Liver (tissue), 9 donors: Measurements from ENCODE around the gene ZNF579. TPM values are rescaled to one million over a fixed set of nuclear protein-coding genes. Genes with fewer than 3 reads are reported as not detected.

Experiments
- DNase-seq: peaks from one replicate; pipeline ENCODE4 v3.0.0-alpha.2; 2017; ENCODE audit warnings: low spot score
- H3K27ac ChIP-seq, 2 donors: one replicate each; pipeline ENCODE4 v1.7.0; 2013; ENCODE audit warnings: inconsistent platforms in 2 of 2, low read length in 2 of 2, control low read depth in 1 of 2, low read depth in 1 of 2, mild to moderate bottlenecking in 1 of 2
- H3K27me3 ChIP-seq, 4 donors: one replicate each; pipeline versions ENCODE4 v1.6.1 to v1.7.0; 2013; ENCODE audit warnings: low read length in 3 of 4, inconsistent platforms in 1 of 4, mild to moderate bottlenecking in 1 of 4, moderate library complexity in 1 of 4; ENCODE audit not compliant: control insufficient read depth in 4 of 4, insufficient read depth in 4 of 4
- H3K36me3 ChIP-seq, 4 donors: one replicate each; pipeline versions ENCODE4 v1.6.1 to v1.7.0; 2013; ENCODE audit warnings: low read length in 3 of 4, mild to moderate bottlenecking in 3 of 4, low read depth in 1 of 4, moderate library complexity in 1 of 4; ENCODE audit not compliant: control insufficient read depth in 4 of 4, insufficient read depth in 3 of 4
- H3K4me1 ChIP-seq, 4 donors: one replicate each; pipeline versions ENCODE4 v1.6.1 to v1.7.0; 2013; ENCODE audit warnings: low read length in 3 of 4, mild to moderate bottlenecking in 3 of 4, moderate library complexity in 1 of 4; ENCODE audit not compliant: control insufficient read depth in 4 of 4, insufficient read depth in 4 of 4
- H3K4me3 ChIP-seq, 3 donors: one replicate each; pipeline versions ENCODE4 v1.6.1 to v1.7.0; 2013; ENCODE audit warnings: low read length in 3 of 3, control low read depth in 1 of 3, low read depth in 1 of 3, mild to moderate bottlenecking in 1 of 3
- H3K9ac ChIP-seq, 2 donors: one replicate each; pipeline ENCODE4 v1.7.0; 2013; ENCODE audit warnings: low read length in 2 of 2, mild to moderate bottlenecking in 2 of 2, moderate library complexity in 2 of 2, control low read depth in 1 of 2, low read depth in 1 of 2
- H3K9me3 ChIP-seq, 4 donors: one replicate each; pipeline versions ENCODE4 v1.6.1 to v1.7.0; 2013; ENCODE audit warnings: low read length in 3 of 4; ENCODE audit not compliant: control insufficient read depth in 4 of 4
- CTCF ChIP-seq: fragments of 150-350 bp; IDR thresholded peaks from 2 replicates; pipeline ENCODE4 v1.5.1; 2017; ENCODE audit warnings: improper control_type of control experiment, low read depth, low read length; ENCODE audit not compliant: missing input control
- EGR1 ChIP-seq, 2 donors: IDR thresholded peaks; 2 replicates each; pipeline ENCODE4 v1.6.1; 2016 to 2018; ENCODE audit warnings: antibody characterized with exemption in 2 of 2, low read depth in 2 of 2
- FOXA1 ChIP-seq: IDR thresholded peaks from 2 replicates; pipeline ENCODE4 v1.6.1; 2016; ENCODE audit warnings: antibody characterized with exemption
- FOXA2 ChIP-seq: IDR thresholded peaks from 2 replicates; pipeline ENCODE4 v1.6.1; 2016; ENCODE audit warnings: antibody characterized with exemption
- GABPA ChIP-seq, 2 donors: IDR thresholded peaks in 1 of 2; conservative IDR thresholded peaks in 1 of 2; 2 replicates each; pipeline ENCODE4 v1.6.1; 2016; ENCODE audit warnings: antibody characterized with exemption in 2 of 2, mild to moderate bottlenecking in 1 of 2, moderate library complexity in 1 of 2
- HNF4A ChIP-seq, 2 donors: conservative IDR thresholded peaks; 2 replicates each; pipeline ENCODE4 v1.6.1; 2016; ENCODE audit warnings: antibody characterized with exemption in 2 of 2, mild to moderate bottlenecking in 2 of 2
- HNF4G ChIP-seq: IDR thresholded peaks from 2 replicates; pipeline ENCODE4 v1.6.1; 2016; ENCODE audit warnings: antibody characterized with exemption
- MAX ChIP-seq: IDR thresholded peaks from 2 replicates; pipeline ENCODE4 v1.6.1; 2016; ENCODE audit warnings: antibody characterized with exemption
- RAD21 ChIP-seq, 2 donors: IDR thresholded peaks; 2 replicates each; pipeline ENCODE4 v1.6.1; 2016; ENCODE audit warnings: antibody characterized with exemption in 2 of 2, mild to moderate bottlenecking in 2 of 2
- REST ChIP-seq: IDR thresholded peaks from 2 replicates; pipeline ENCODE4 v1.6.1; 2016; ENCODE audit warnings: antibody characterized with exemption, mild to moderate bottlenecking
- RXRA ChIP-seq, 2 donors: IDR thresholded peaks; 2 replicates each; pipeline ENCODE4 v1.6.1; 2017 to 2018; ENCODE audit warnings: antibody characterized with exemption in 2 of 2, mild to moderate bottlenecking in 1 of 2
- SP1 ChIP-seq: IDR thresholded peaks from 2 replicates; pipeline ENCODE4 v1.6.1; 2018; ENCODE audit warnings: antibody characterized with exemption, mild to moderate bottlenecking
- TAF1 ChIP-seq: conservative IDR thresholded peaks from 2 replicates; pipeline ENCODE4 v1.6.1; 2016; ENCODE audit warnings: antibody characterized with exemption, mild to moderate bottlenecking
- YY1 ChIP-seq: IDR thresholded peaks from 2 replicates; pipeline ENCODE4 v1.6.1; 2016; ENCODE audit warnings: antibody characterized with exemption, mild to moderate bottlenecking
- WGBS: extraction: QIAGEN DNeasy Blood & Tissue Kit; methylation state at CpG from one replicate; pipeline ENCODE4 v1.1.7; 2013; 5-methylcytosine and 5-hydroxymethylcytosine counted together
- polyA plus RNA-seq, 2 donors: library from polyadenylated mRNA; stranded (reverse) in 1 of 2; unstranded in 1 of 2; fragments of 200-250 nt in 1 of 2; fragments of >200 nt in 1 of 2; fragmentation: Nextera tagmentation in 1 of 2; extraction: Ambion mirVana in 1 of 2; gene quantifications; one replicate each; pipeline versions ENCODE4 v1.2.1 to v1.2.3, GENCODE V29; 2013 to 2015
- total RNA-seq, 2 donors: library from RNA; depleted of rRNA; stranded (reverse); fragments of >200 nt; gene quantifications; one replicate each; pipeline ENCODE4 v1.2.3, GENCODE V29; 2014
- TF ChIP-seq, protein P1 (sequence below): IDR thresholded peaks from 2 replicates; pipeline ENCODE4 v1.6.1; 2016; ENCODE audit warnings: antibody characterized with exemption
- TF ChIP-seq, protein P2 (sequence below): IDR thresholded peaks from 2 replicates; pipeline ENCODE4 v1.6.1; 2016; ENCODE audit warnings: antibody characterized with exemption
- donor health status: healthy.
- donor health status: healthy.
- donor health status: healthy.
- donor health status: healthy.
- donor health status: healthy.

Gene ZNF579
- total and polyA plus RNA-seq, 4 donors = 0.92 to 3.3 (median 1.2) TPM

GRCh38 chr19:55598034-55598433, 17.4 kb upstream of the ZNF579 start:
- no peak for DNase-seq
- 95% methylated on average over 9 of the region's 9 CpGs for WGBS
- H3K4me3 ChIP-seq = no peak overlapping the region
- peaks cover 1 to 12% (median 11%) of the 10 kb centered on the region in 4 donors for H3K4me1 ChIP-seq
- TF ChIP-seq CTCF = no peak
- TF ChIP-seq HNF4G = no peak
- TF ChIP-seq GABPA (IDR thresholded peaks at IDR 0.05 in 1 of 2, conservative IDR thresholded peaks at IDR 0.05 in 1 of 2) = no peak
- TF ChIP-seq RAD21 (IDR thresholded peaks at IDR 0.05) = no peak
- TF ChIP-seq FOXA1 = no peak
- H3K27ac ChIP-seq = no peak overlapping the region
- H3K36me3 ChIP-seq = peaks cover 3 to 23% (median 10%) of the 10 kb centered on the region in 4 donors
- H3K27me3 ChIP-seq = no peaks in the 10 kb centered on the region
- no peak overlapping the region for H3K9ac ChIP-seq
- no peaks in the 10 kb centered on the region for H3K9me3 ChIP-seq

GRCh38 chr19:55597501-55597921, 16.9 kb upstream of the ZNF579 start:
- 98% methylated on average over 30 of the region's 30 CpGs for WGBS
- DNase-seq = no peak

DNA sequence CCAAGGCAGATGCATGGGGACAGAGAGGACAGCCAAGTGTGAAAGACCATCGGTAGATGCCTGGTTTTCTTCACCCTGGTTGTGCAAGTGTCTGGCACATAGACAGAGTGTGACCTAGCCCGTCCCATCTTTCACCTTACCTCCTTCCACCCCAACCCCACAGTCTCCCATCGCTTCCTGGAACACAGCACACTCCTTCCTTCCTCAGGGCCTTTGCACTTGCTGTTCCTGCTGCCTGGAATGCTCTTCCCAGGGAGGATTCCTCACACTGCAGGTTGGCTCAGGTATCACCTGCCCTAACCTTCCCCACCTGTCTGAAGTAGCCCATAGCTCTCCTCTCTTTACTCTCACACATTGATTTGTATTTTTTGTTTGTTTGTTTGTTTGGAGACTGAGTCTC, 15.7 kb upstream of the ZNF579 start:
- H3K4me3 ChIP-seq = no peak overlapping the region
- no peak for TF ChIP-seq YY1
- TF ChIP-seq HNF4A (conservative IDR thresholded peaks at IDR 0.05) = no peak
- TF ChIP-seq, protein P1, sequence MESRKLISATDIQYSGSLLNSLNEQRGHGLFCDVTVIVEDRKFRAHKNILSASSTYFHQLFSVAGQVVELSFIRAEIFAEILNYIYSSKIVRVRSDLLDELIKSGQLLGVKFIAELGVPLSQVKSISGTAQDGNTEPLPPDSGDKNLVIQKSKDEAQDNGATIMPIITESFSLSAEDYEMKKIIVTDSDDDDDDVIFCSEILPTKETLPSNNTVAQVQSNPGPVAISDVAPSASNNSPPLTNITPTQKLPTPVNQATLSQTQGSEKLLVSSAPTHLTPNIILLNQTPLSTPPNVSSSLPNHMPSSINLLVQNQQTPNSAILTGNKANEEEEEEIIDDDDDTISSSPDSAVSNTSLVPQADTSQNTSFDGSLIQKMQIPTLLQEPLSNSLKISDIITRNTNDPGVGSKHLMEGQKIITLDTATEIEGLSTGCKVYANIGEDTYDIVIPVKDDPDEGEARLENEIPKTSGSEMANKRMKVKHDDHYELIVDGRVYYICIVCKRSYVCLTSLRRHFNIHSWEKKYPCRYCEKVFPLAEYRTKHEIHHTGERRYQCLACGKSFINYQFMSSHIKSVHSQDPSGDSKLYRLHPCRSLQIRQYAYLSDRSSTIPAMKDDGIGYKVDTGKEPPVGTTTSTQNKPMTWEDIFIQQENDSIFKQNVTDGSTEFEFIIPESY = no peak
- no peak for TF ChIP-seq FOXA2
- no peak for TF ChIP-seq SP1
- TF ChIP-seq MAX = no peak
- no peak for TF ChIP-seq REST
- no peak for TF ChIP-seq EGR1 (IDR thresholded peaks at IDR 0.05; ENCODE audit: low read depth in 2 of 2)
- TF ChIP-seq RXRA (IDR thresholded peaks at IDR 0.05) = no peak
- TF ChIP-seq GABPA (IDR thresholded peaks at IDR 0.05 in 1 of 2, conservative IDR thresholded peaks at IDR 0.05 in 1 of 2) = no peak
- no peak overlapping the region for H3K27ac ChIP-seq
- peaks cover 3 to 28% (median 12%) of the 10 kb centered on the region in 4 donors for H3K36me3 ChIP-seq
- no peak for DNase-seq
- H3K4me1 ChIP-seq = peaks cover 1 to 12% (median 8%) of the 10 kb centered on the region in 4 donors
- 83% methylated on average over 3 of the region's 3 CpGs for WGBS
- H3K27me3 ChIP-seq = no peaks in the 10 kb centered on the region
- H3K9me3 ChIP-seq = no peaks in the 10 kb centered on the region
- no peak overlapping the region for H3K9ac ChIP-seq

More at GRCh38 chr19:55597501-55597921, 16.9 kb upstream of the ZNF579 start:
- no peak overlapping the region for H3K27ac ChIP-seq
- peaks cover 3 to 24% (median 12%) of the 10 kb centered on the region in 4 donors for H3K36me3 ChIP-seq
- H3K9me3 ChIP-seq = no peaks in the 10 kb centered on the region
- no peak overlapping the region for H3K4me3 ChIP-seq
- TF ChIP-seq, protein P2, sequence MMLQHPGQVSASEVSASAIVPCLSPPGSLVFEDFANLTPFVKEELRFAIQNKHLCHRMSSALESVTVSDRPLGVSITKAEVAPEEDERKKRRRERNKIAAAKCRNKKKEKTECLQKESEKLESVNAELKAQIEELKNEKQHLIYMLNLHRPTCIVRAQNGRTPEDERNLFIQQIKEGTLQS = no peak
- TF ChIP-seq TAF1 (no peak), FOXA2 (no peak), FOXA1 (no peak), RXRA (IDR thresholded peaks at IDR 0.05) (no peak)
- no peaks in the 10 kb centered on the region for H3K27me3 ChIP-seq
- no peak overlapping the region for H3K9ac ChIP-seq
- H3K4me1 ChIP-seq = peaks cover 1 to 12% (median 11%) of the 10 kb centered on the region in 4 donors
